GM18909 (cell line): ENCODE results near the gene IWS1.
"Not testable (repeated sequence)": the region's sequence is repeated elsewhere in the genome, so short reads cannot be mapped to it uniquely, and the experiment has no call there.

ENCODE experiments used
- ATAC-seq: cut with Tn5 transposase; IDR thresholded peaks from one replicate; pipeline ENCODE4 v1.9.1; 2021; ENCODE audit warnings: mild to moderate bottlenecking; ENCODE audit not compliant: unreplicated experiment, poor library complexity

IWS1 gene

DNA sequence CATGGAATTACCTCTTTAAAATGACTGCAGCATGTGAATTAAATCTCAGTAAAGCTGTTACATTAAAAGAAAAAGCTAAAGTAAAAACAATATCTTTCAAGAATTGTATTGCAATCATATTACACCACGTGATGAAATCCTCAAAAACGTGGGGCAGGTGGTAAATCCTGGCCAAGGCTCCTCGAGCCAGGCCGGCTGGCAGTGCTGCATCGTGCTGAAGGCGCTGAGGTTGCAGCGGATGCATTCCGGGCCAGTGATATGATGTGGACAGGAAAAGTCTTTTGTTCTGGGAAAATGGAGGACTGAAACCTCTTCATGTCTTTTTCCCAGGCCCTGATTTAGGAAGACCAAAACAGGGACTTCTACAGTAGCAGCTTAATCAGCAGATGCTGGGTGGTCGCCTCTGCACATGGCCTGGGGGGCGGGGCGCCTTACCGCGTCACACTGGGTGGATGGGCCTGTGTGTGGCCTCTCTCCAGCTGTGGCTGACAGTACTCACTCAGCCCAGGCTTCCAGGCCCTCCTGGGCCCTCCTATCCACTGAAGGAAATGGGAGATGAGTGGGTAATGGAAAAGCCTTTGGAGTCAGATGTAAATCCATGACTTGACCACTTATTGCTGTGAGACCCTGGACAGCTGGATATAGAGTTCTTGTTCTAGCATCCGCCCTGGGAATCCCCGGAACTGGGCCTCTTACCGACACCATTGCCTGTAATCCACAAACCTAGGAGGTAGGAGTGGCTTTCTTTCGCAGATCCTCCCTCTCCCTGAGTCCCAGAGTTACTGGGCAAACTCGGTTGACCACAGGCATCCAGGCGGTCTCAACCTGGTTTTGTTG, 62.9 kb downstream of the IWS1 start:
- no peak for ATAC-seq

- ATAC-seq: no peak
Observed at GRCh38 chr2:127462461-127462860, 63.8 kb downstream of the IWS1 start.

DNA sequence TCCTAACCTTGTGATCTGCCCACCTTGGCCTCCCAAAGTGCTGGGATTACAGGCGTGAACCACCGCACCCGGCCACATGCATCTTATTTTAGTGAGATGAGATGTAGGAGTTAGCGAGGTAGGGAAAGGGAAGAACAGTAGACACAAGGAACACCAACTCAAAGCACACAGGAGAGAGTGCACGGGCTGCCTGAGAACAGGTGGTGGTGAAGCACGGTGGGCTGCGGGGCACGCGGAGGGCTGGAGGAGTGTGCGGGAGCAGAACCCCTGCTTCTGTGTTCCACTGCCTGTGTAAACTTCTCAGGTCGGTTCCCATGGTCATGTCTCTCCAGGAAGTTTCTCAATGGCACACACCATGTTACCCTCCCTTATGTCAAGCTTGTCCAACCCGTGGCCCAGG, 69.3 kb downstream of the IWS1 start:
- no peak for ATAC-seq

DNA sequence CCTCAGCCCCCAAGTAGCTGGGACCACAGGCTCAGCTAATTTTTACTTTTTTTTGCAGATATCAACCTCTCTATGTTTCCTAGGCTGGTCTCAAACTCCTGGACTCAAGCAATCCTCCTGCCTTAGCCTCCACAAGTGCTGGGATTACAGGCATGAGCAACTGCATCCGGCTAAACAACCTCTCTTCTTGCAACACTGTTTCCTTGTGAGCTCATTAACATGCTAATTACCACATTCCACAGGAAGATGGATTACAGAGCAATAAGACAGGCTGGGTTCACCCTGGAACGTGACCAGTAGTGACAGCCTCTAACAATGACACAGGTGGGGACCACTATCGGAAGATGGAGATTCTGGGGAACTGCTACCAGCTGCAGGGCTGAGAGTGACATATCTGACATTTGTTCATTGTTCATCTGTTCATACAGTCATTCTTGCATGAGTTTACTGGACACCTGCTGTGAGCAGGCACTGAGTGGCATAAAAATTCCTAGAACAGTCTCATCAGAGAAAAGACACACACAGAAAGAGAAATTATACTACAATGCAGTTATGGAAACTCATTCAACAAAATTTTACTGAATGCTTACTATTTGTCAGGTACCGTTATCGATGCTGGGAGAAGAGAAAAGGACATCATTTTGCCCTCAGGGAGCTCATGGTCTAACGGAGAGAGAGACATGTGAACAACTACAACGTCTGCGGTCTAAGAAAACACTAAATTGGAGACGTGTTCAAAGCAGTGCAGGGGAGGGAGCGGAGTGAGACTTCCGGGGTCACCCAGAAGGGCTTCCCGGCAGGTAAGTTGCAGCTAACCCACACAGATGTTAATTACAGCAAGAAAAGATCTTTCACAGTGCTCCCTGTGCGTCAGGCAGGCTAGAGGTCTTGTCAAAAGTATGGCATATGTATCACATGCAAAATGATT, 70.5 kb downstream of the IWS1 start:
- ATAC-seq: no peak

DNA sequence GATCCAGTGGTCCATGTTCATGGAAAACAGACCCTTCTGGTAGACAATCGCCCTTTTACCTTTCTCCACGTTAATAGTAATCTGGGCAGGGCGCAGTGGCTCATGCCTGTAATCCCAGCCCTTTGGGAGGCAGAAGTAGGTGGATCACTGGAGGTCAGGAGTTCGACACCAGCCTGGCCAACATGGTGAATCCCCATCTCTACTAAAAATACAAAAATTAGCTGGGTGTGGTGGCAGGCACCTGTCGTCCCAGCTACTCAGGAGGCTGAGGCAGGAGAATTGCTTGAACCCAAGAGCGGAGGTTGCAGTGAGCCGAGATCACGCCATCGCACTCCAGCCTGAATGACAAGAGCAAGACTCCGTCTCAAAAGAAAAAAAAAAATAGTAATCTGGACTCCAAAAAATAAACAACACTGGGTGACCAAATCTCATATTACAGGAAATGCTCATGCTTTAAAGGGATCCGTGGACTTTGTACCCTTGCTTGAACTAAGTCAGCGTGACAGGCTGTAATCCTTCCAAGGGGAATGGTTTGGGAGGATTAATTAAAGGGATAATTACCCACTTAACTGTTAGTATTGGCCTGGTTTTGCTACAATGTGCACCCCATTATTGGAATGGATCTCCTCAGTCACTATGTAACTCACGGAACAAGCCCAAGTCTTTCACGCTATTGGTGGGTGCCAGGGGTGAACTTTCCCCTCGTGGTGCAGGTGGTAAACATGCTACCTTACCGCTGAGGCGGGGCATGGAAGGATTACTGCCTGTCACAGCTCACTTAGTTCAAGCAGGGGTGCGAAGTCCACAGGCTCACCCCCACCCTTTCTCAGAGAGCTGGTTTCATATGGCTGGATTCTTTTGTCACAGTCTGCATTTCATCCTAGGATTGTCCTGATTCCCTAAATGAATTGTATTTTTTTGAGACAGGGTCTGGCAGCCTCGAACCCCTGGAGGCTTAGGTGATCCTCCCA, 71.4 kb downstream of the IWS1 start:
- ATAC-seq: no peak

DNA sequence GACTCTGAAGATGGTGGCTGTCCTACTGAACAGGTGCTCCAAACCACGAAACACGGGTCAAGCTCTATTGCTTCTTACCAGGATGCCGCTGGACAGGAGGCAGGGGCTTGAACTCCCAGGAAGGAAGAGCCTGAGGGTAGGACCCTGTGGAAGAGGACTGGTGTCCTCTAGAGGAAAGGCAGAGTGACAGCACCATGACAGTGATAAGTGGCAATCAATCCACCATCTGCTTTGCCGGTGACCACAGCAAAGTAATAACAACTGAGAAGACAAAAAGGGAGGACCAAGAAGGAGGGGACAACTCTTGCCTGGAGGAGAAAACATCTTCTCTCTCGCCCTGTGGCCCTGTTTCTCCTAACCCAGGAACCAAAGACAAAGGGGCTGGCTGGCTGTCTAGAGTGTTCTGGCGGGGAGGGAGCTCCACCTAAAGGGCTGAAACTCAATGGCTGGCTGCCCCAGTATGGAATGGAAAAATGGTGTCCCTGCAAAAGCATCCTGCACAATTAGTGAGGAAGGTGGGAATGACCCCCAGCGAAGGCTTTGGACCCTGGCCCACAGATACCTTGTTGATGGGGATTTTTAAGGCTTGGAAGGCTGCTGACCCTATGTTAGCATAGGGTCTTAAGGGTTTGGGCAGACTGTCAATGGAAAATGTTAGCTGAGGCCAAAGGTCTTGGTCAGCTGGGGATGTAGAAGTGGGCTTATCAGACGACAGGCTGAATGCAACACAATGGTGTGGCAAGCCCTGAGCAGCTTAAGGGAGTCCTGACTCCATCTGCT, 72.7 kb downstream of the IWS1 start:
- ATAC-seq: no peak

DNA sequence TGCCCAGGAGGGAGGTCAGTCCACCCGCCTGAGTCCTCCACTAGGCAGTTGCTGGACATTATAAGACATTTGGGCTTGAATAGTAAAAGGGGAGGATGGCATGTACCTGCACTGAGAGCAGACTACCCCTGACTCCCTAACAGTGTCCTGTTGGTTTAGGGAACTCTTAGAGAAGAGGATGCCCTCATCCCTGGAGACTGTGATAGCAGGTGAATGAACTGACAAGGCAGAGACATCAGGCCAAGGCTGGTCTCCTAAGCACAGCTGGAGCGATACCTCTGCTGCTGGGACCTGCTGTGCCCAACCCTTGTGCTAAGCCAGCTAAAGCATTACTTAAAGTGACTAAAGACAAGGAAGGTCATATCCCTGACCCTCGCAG, 73.3 kb downstream of the IWS1 start:
- no peak for ATAC-seq

DNA sequence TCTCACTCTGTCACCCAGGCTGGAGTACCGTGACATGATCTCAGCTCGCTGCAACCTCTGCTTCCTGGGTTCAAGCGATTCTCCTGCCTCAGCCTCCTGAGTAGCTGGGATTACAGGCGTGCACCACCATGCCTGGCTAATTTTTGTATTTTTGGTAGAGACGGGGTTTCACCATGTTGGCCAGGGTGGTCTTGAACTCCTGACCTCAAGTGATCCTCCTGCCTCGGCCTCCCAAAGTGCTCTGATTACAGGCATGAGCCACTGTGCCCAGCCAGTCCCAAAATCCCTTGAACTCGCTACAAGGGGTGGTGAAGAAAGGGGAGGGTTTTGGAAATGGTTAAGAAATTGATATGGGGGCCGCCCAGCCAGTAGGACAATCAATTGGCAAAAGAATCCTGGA, 73.9 kb downstream of the IWS1 start:
- ATAC-seq: not testable (repeated sequence)

- ATAC-seq: no peak
Observed at GRCh38 chr2:127451981-127452380, 74.3 kb downstream of the IWS1 start.

- ATAC-seq: no peak
Observed at GRCh38 chr2:127449898-127450297, 76.4 kb downstream of the IWS1 start.

DNA sequence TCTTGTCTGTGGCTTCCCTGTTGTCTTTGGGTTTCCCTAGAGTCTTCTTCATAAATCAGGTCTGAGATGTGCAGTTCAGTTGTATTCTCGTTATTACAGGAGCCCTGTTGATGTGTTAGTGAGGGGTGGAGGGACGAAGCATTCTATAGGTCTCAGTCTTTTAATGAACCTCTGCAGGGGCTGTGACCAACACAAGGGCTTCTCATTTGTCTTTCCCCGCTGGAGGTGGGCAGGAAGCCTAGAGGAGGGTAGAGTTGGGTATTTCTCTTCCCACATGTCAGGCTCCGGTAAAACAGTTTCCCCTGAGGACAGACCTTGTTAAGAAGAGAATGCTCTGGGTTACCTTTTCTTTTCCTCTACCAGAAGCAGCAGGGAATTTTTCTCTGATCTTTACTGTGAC, 76.9 kb downstream of the IWS1 start:
- no peak for ATAC-seq

DNA sequence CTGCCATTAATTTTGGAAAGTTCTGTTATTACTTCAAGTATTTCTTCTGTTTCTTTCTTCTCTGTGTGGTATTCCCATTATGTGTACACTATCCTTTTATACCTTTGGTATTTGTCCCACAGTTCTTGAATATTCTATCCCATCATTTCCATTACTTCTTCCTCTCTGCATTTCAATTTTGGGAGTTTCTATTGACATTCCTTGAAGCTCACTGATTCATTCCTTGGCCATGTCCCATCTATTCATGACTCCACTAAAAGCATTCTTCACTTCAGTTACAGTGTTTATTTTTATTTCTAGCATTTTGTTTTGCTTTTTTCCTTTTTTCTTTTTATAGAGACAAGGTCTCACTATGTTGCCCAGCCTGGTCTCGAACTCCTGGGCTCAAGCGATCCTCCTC, 77.8 kb downstream of the IWS1 start:
- no peak for ATAC-seq

- ATAC-seq: no peak
Observed at GRCh38 chr2:127439343-127439742, 86.9 kb downstream of the IWS1 start.

GRCh38 chr2:127437781-127438726, 88.2 kb downstream of the IWS1 start:
- ATAC-seq: no peak

GRCh38 chr2:127437056-127437455, 89.2 kb downstream of the IWS1 start:
- no peak for ATAC-seq

DNA sequence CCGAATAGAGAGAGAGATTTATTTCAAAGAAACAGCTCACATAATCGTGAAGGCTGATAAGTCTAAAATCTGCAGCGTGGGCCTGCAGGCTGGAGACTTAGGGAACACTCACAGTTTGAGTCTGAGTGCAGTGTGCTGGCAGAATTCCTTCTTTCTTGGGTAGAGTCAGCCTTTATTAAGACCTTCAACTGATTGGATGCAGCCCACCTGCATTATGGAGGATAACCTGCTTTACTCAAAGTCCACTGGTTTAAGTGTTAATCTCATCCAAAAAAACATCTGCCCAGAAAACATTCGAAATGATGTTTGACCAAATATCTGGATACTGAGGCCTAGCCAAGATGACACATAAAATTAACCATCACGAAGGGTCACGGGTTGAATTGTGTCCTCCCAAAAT, 91.8 kb downstream of the IWS1 start:
- ATAC-seq: no peak

GRCh38 chr2:127431408-127432023, 94.8 kb downstream of the IWS1 start:
- ATAC-seq: no peak
